Central memory CD8-positive, alpha-beta T cell (primary cell): ENCODE measurements around the gene CYB561D2.
"Not testable (repeated sequence)": the region's sequence is repeated elsewhere in the genome, so short reads cannot be mapped to it uniquely, and the experiment has no call there.

Source experiments
- ATAC-seq: fragments of 150-1000 bp; cut with Tn5 transposase; replicated peaks from 2 replicates; pipeline ENCODE4 v1.10.0; 2022; ENCODE audit warnings: mild to moderate bottlenecking, moderate FRiP score, moderate number of reproducible peaks; ENCODE audit not compliant: poor library complexity, severe bottlenecking; ENCODE audit errors: extremely low read depth
- DNase-seq, 2 donors: peaks; one replicate each; pipeline ENCODE4 v3.0.0; 2021; ENCODE audit warnings: low spot score in 2 of 2
- H3K27ac Mint-ChIP-seq: one replicate; pipeline ENCODE4 v1.8.0; 2022; ENCODE audit warnings: low read depth, mild to moderate bottlenecking, moderate library complexity, mixed read lengths
- H3K27me3 Mint-ChIP-seq: one replicate; pipeline ENCODE4 v1.8.0; 2022; ENCODE audit warnings: mixed read lengths
- H3K36me3 Mint-ChIP-seq: one replicate; pipeline ENCODE4 v1.8.0; 2022; ENCODE audit warnings: mild to moderate bottlenecking, moderate library complexity, mixed read lengths; ENCODE audit not compliant: insufficient read depth
- H3K4me1 Mint-ChIP-seq: one replicate; pipeline ENCODE4 v1.8.0; 2022; ENCODE audit warnings: mixed read lengths
- H3K4me3 Mint-ChIP-seq: one replicate; pipeline ENCODE4 v1.8.0; 2022; ENCODE audit warnings: mild to moderate bottlenecking, moderate library complexity, mixed read lengths
- H3K9me3 Mint-ChIP-seq: one replicate; pipeline ENCODE4 v1.8.0; 2022; ENCODE audit warnings: mixed read lengths

Gene CYB561D2

GRCh38 chr3:50350527-50351322 lies at the start of gene CYB561D2, which contains the start of gene NPRL2:
Gene CYB561D2 (plus strand): TSS chr3:50350862. CDS start chr3:50351434, 572 bp downstream.
Gene NPRL2 (minus strand): TSS chr3:50350775. CDS start chr3:50350652, 123 bp downstream.
- Mint-ChIP-seq H3K27me3 (no peaks in the 10 kb centered on the region), H3K9me3 (no peaks in the 10 kb centered on the region), H3K36me3 (peaks cover 31% of the 10 kb centered on the region), H3K4me1 (peaks cover 63% of the 10 kb centered on the region), H3K4me3 (peak within 1 kb of the TSS; percentile 89), H3K27ac (peak within 1 kb of the TSS; percentile 90)
- peak; percentile 98 to 99 for DNase-seq
- peak; percentile 91 for ATAC-seq

GRCh38 chr3:50302095-50303012 lies 48.3 kb upstream of the CYB561D2 start:
- Mint-ChIP-seq H3K27ac (no peak overlapping the region), H3K4me3 (no peak overlapping the region), H3K9me3 (no peaks in the 10 kb centered on the region), H3K4me1 (peaks cover 26% of the 10 kb centered on the region), H3K36me3 (peaks cover 4% of the 10 kb centered on the region), H3K27me3 (no peaks in the 10 kb centered on the region)
- DNase-seq (no peak), ATAC-seq (no peak)

GRCh38 chr3:50303013-50303815 lies 47.4 kb upstream of the CYB561D2 start, which contains the start of gene HYAL1:
Gene HYAL1 (minus strand): TSS chr3:50303574. CDS start chr3:50302956, 618 bp downstream.
- Mint-ChIP-seq H3K4me3 (no peak within 1 kb of the TSS), H3K4me1 (peaks cover 24% of the 10 kb centered on the region), H3K27me3 (no peaks in the 10 kb centered on the region), H3K36me3 (peaks cover 4% of the 10 kb centered on the region), H3K27ac (no peak within 1 kb of the TSS), H3K9me3 (no peaks in the 10 kb centered on the region)
- ATAC-seq (no peak), DNase-seq (no peak)

- Mint-ChIP-seq H3K27me3 (no peaks in the 10 kb centered on the region), H3K4me3 (no peak overlapping the region), H3K9me3 (no peaks in the 10 kb centered on the region), H3K36me3 (peaks cover 4% of the 10 kb centered on the region), H3K4me1 (peaks cover 15% of the 10 kb centered on the region), H3K27ac (no peak overlapping the region)
- ATAC-seq = no peak
- no peak for DNase-seq
Observed at GRCh38 chr3:50304601-50305000, 46.1 kb upstream of the CYB561D2 start.

GRCh38 chr3:50312041-50312440 lies 38.6 kb upstream of the CYB561D2 start:
- not testable (repeated sequence) for DNase-seq, H3K4me3 Mint-ChIP-seq, H3K9me3 Mint-ChIP-seq, H3K27ac Mint-ChIP-seq, H3K27me3 Mint-ChIP-seq, H3K36me3 Mint-ChIP-seq, ATAC-seq
- H3K4me1 Mint-ChIP-seq = peaks cover 17% of the 10 kb centered on the region

- no peaks in the 10 kb centered on the region for H3K9me3 Mint-ChIP-seq
- peaks cover 29% of the 10 kb centered on the region for H3K4me1 Mint-ChIP-seq
- no peak overlapping the region for H3K27ac Mint-ChIP-seq
- H3K36me3 Mint-ChIP-seq = peaks cover 5% of the 10 kb centered on the region
- DNase-seq = no peak
- no peak overlapping the region for H3K4me3 Mint-ChIP-seq
- no peaks in the 10 kb centered on the region for H3K27me3 Mint-ChIP-seq
- ATAC-seq = no peak
Observed at GRCh38 chr3:50314342-50314741, 36.3 kb upstream of the CYB561D2 start.

GRCh38 chr3:50314816-50315215 lies 35.8 kb upstream of the CYB561D2 start:
- Mint-ChIP-seq H3K27ac (no peak overlapping the region), H3K9me3 (no peaks in the 10 kb centered on the region), H3K27me3 (no peaks in the 10 kb centered on the region), H3K4me1 (peaks cover 32% of the 10 kb centered on the region), H3K36me3 (peaks cover 3% of the 10 kb centered on the region), H3K4me3 (no peak overlapping the region)
- DNase-seq (no peak), ATAC-seq (no peak)

- Mint-ChIP-seq H3K27me3 (no peaks in the 10 kb centered on the region), H3K4me1 (peaks cover 42% of the 10 kb centered on the region), H3K36me3 (peaks cover 3% of the 10 kb centered on the region), H3K27ac (peak overlapping the region; percentile 94), H3K9me3 (no peaks in the 10 kb centered on the region), H3K4me3 (peak overlapping the region; percentile 80)
- DNase-seq (peak; percentile 55 to 70), ATAC-seq (peak; percentile 81)
Observed at GRCh38 chr3:50316657-50317242, 33.9 kb upstream of the CYB561D2 start.

- DNase-seq = no peak
- Mint-ChIP-seq H3K27me3 (no peaks in the 10 kb centered on the region), H3K36me3 (peaks cover 3% of the 10 kb centered on the region), H3K4me3 (peak overlapping the region; percentile 80), H3K27ac (peak overlapping the region; percentile 94), H3K4me1 (peaks cover 42% of the 10 kb centered on the region), H3K9me3 (no peaks in the 10 kb centered on the region)
- ATAC-seq = no peak
Observed at GRCh38 chr3:50317300-50317699, 33.4 kb upstream of the CYB561D2 start.

GRCh38 chr3:50318163-50318562 lies 32.5 kb upstream of the CYB561D2 start:
- H3K36me3 Mint-ChIP-seq = peaks cover 3% of the 10 kb centered on the region

GRCh38 chr3:50318615-50319014 lies 32.0 kb upstream of the CYB561D2 start:
- Mint-ChIP-seq H3K9me3 (no peaks in the 10 kb centered on the region), H3K36me3 (peaks cover 3% of the 10 kb centered on the region), H3K27ac (no peak overlapping the region), H3K4me3 (peak overlapping the region; percentile 20), H3K27me3 (no peaks in the 10 kb centered on the region), H3K4me1 (peaks cover 45% of the 10 kb centered on the region)
- DNase-seq (no peak), ATAC-seq (no peak)

More at GRCh38 chr3:50318163-50318562, 32.5 kb upstream of the CYB561D2 start:
- ATAC-seq (no peak), DNase-seq (no peak)
- Mint-ChIP-seq H3K27ac (no peak overlapping the region), H3K4me1 (peaks cover 42% of the 10 kb centered on the region), H3K27me3 (no peaks in the 10 kb centered on the region), H3K4me3 (peak overlapping the region; percentile 20), H3K9me3 (no peaks in the 10 kb centered on the region)
